ENCODE measurements around the gene GPRC5C.

Gene GPRC5C

GRCh38 chr17:74412581-74412980, 19.3 kb upstream of the GPRC5C start:
- CTCF ChIA-PET: no interaction called here
- POLR2A ChIA-PET: no interaction called here
- no peak for DNase-seq (ENCODE audit: low read depth, low spot score)

GRCh38 chr17:74413491-74413890, 18.4 kb upstream of the GPRC5C start:
- no peak for TF ChIP-seq CTCF (IDR thresholded peaks at IDR 0.05; ENCODE audit: insufficient read depth, low read length, missing control alignments)
- DNase-seq (ENCODE audit: low read depth, low spot score): no peak
- POLR2A ChIA-PET: no interaction called here
- CTCF ChIA-PET: interaction anchor here (1.4 kb wide), 1 partner anchor 44 kb away, joined by 4 read pairs; no protein-coding TSS in a partner anchor
- no peak overlapping the region for H3K4me3 ChIP-seq (ENCODE audit: low read depth, low read length)

More at GRCh38 chr17:74412581-74412980, 19.3 kb upstream of the GPRC5C start:
- no peak overlapping the region for H3K4me3 ChIP-seq (ENCODE audit: low read depth, low read length)
- no peak for TF ChIP-seq CTCF (IDR thresholded peaks at IDR 0.05; ENCODE audit: insufficient read depth, low read length, missing control alignments)

GRCh38 chr17:74414510-74414909, 17.4 kb upstream of the GPRC5C start:
- CTCF ChIA-PET: interaction anchor here (1.4 kb wide), 1 partner anchor 43 kb away, joined by 4 read pairs; no protein-coding TSS in a partner anchor
- no peak for TF ChIP-seq CTCF (IDR thresholded peaks at IDR 0.05; ENCODE audit: insufficient read depth, low read length, missing control alignments)
- DNase-seq (ENCODE audit: low read depth, low spot score): no peak
- POLR2A ChIA-PET: no interaction called here
- no peak overlapping the region for H3K4me3 ChIP-seq (ENCODE audit: low read depth, low read length)

- H3K4me3 ChIP-seq (ENCODE audit: low read depth, low read length): no peak overlapping the region
- DNase-seq (ENCODE audit: low read depth, low spot score): no peak
- TF ChIP-seq CTCF (IDR thresholded peaks at IDR 0.05; ENCODE audit: insufficient read depth, low read length, missing control alignments): no peak
- POLR2A ChIA-PET: no interaction called here
- CTCF ChIA-PET: interaction anchor here (0.9 to 1.5 kb wide), 2 partner anchors 40 to 42 kb away, joined by 3 to 5 read pairs; no protein-coding TSS in a partner anchor
Measured at GRCh38 chr17:74415608-74416396, 16.1 kb upstream of the GPRC5C start.

GRCh38 chr17:74417178-74418045, 14.5 kb upstream of the GPRC5C start:
- ChIA-PET POLR2A (no interaction called here), CTCF (no interaction called here)
- no peak for DNase-seq (ENCODE audit: low read depth, low spot score)
- H3K4me3 ChIP-seq (ENCODE audit: low read depth, low read length): no peak overlapping the region
- TF ChIP-seq CTCF (IDR thresholded peaks at IDR 0.05; ENCODE audit: insufficient read depth, low read length, missing control alignments): no peak

GRCh38 chr17:74419928-74420411, 11.9 kb upstream of the GPRC5C start:
- no peak for DNase-seq (ENCODE audit: low read depth, low spot score)
- ChIA-PET POLR2A (no interaction called here), CTCF (no interaction called here)
- no peak overlapping the region for H3K4me3 ChIP-seq (ENCODE audit: low read depth, low read length)
- no peak for TF ChIP-seq CTCF (IDR thresholded peaks at IDR 0.05; ENCODE audit: insufficient read depth, low read length, missing control alignments)
